Neuronal stem cell (in vitro differentiated cells): ENCODE results near the gene DNAJC27. TPM values are rescaled to one million over a fixed set of nuclear protein-coding genes. Genes with fewer than 3 reads are reported as not detected.
"Not testable (repeated sequence)": the region's sequence is repeated elsewhere in the genome, so short reads cannot be mapped to it uniquely, and the experiment has no call there.

ENCODE experiments used
- DNase-seq: peaks from one replicate; pipeline ENCODE4 v3.0.0-alpha.2; 2013; ENCODE audit warnings: low spot score
- H2AFZ ChIP-seq: one replicate; pipeline ENCODE4 v1.6.1; 2013; ENCODE audit warnings: mild to moderate bottlenecking, low read length, inconsistent platforms
- H2AK5ac ChIP-seq: 2 replicates; pipeline ENCODE4 v1.6.1; 2013; ENCODE audit warnings: low read depth, mild to moderate bottlenecking, inconsistent platforms, low read length, moderate library complexity, mixed read lengths
- H2BK120ac ChIP-seq: 2 replicates; pipeline ENCODE4 v1.6.1; 2013; ENCODE audit warnings: low read depth, mild to moderate bottlenecking, inconsistent platforms, low read length, moderate library complexity, mixed read lengths
- H2BK12ac ChIP-seq: one replicate; pipeline ENCODE4 v1.6.1; 2013; ENCODE audit warnings: low read length, inconsistent platforms
- H2BK15ac ChIP-seq: 2 replicates; pipeline ENCODE4 v1.6.1; 2013; ENCODE audit warnings: mild to moderate bottlenecking, low read length, inconsistent platforms, mixed read lengths
- H2BK5ac ChIP-seq: one replicate; pipeline ENCODE4 v1.6.1; 2013; ENCODE audit warnings: inconsistent platforms, mild to moderate bottlenecking, low read length, moderate library complexity
- H3K14ac ChIP-seq: one replicate; pipeline ENCODE4 v1.6.1; 2013; ENCODE audit warnings: low read length, inconsistent platforms
- H3K18ac ChIP-seq: 2 replicates; pipeline ENCODE4 v1.6.1; 2013; ENCODE audit warnings: low read length, inconsistent platforms
- H3K23ac ChIP-seq: 2 replicates; pipeline ENCODE4 v1.6.1; 2013; ENCODE audit warnings: low read depth, mild to moderate bottlenecking, mixed read lengths, low read length, inconsistent platforms; ENCODE audit not compliant: poor library complexity
- H3K27ac ChIP-seq: replicated peaks from 3 replicates; pipeline ENCODE4 v1.5.1; 2013; ENCODE audit warnings: low read length, inconsistent platforms
- H3K27me3 ChIP-seq, 3 experiments: 2 replicates each; pipeline ENCODE4 v1.6.1; 2013; ENCODE audit warnings: low read length in 3 of 3, mild to moderate bottlenecking in 2 of 3, inconsistent platforms in 1 of 3, low read depth in 1 of 3, mixed read lengths in 1 of 3, moderate library complexity in 1 of 3; ENCODE audit not compliant: control insufficient read depth in 3 of 3, insufficient read depth in 3 of 3
- H3K36me3 ChIP-seq, 2 donors: replicated peaks in 1 of 2; 2 replicates each; pipeline ENCODE4 v1.6.1; 2013; ENCODE audit warnings: low read length in 2 of 2; ENCODE audit not compliant: control insufficient read depth in 2 of 2, insufficient read depth in 2 of 2
- H3K4ac ChIP-seq: 2 replicates; pipeline ENCODE4 v1.6.1; 2013; ENCODE audit warnings: inconsistent platforms, mild to moderate bottlenecking, low read length, moderate library complexity
- H3K4me1 ChIP-seq, 2 donors: 1 replicate in 1 of 2; 2 replicates in 1 of 2; pipeline ENCODE4 v1.6.1; 2013; ENCODE audit warnings: low read length in 2 of 2, low read depth in 1 of 2; ENCODE audit not compliant: control insufficient read depth in 2 of 2, insufficient read depth in 1 of 2
- H3K4me2 ChIP-seq: one replicate; pipeline ENCODE4 v1.6.1; 2013; ENCODE audit warnings: mild to moderate bottlenecking, low read length, inconsistent platforms; ENCODE audit not compliant: insufficient read depth, poor library complexity, severe bottlenecking
- H3K4me3 ChIP-seq, 2 donors: 2 replicates each; pipeline ENCODE4 v1.5.1; 2013; ENCODE audit warnings: low read length in 2 of 2, mild to moderate bottlenecking in 2 of 2, inconsistent platforms in 1 of 2, moderate library complexity in 1 of 2
- H3K79me1 ChIP-seq: one replicate; pipeline ENCODE4 v1.6.1; 2013; ENCODE audit warnings: low read depth, mild to moderate bottlenecking, inconsistent platforms, low read length, moderate library complexity
- H3K9ac ChIP-seq: one replicate; pipeline ENCODE4 v1.6.1; 2013; ENCODE audit warnings: mild to moderate bottlenecking, low read depth, low read length, inconsistent platforms; ENCODE audit not compliant: poor library complexity
- H3K9me3 ChIP-seq, 2 donors: replicated peaks in 1 of 2; 2 replicates each; pipeline versions ENCODE3 to v1.6.1; 2013; ENCODE audit warnings: low read length in 2 of 2, mild to moderate bottlenecking in 2 of 2, inconsistent platforms in 1 of 2, low read depth in 1 of 2, mixed read lengths in 1 of 2, moderate library complexity in 1 of 2; ENCODE audit not compliant: control insufficient read depth in 2 of 2, insufficient read depth in 1 of 2
- H4K8ac ChIP-seq: one replicate; pipeline ENCODE4 v1.6.1; 2013; ENCODE audit warnings: low read depth, mild to moderate bottlenecking, inconsistent platforms, low read length, moderate library complexity
- H4K91ac ChIP-seq: one replicate; pipeline ENCODE4 v1.6.1; 2013; ENCODE audit warnings: low read length, low read depth, mild to moderate bottlenecking, inconsistent platforms; ENCODE audit not compliant: poor library complexity
- WGBS, 2 donors: extraction: QIAGEN DNeasy Blood & Tissue Kit; methylation state at CpG; one replicate each; pipeline ENCODE4 v1.1.7; 2013; ENCODE audit warnings: missing lambda C conversion rate in 2 of 2, mixed read lengths in 1 of 2; ENCODE audit not compliant: insufficient read length in 2 of 2, insufficient replicate concordance in 1 of 2; ENCODE audit errors: extremely low coverage in 2 of 2; 5-methylcytosine and 5-hydroxymethylcytosine counted together
- polyA plus RNA-seq, 2 experiments: library from polyadenylated mRNA; stranded (reverse); fragments of 200-250 nt; gene quantifications; one replicate each; pipeline ENCODE4 v1.2.3, GENCODE V29; 2013

The DNAJC27 gene
- 6.1 TPM for polyA plus RNA-seq (2013, experiment 1 of 2)
- 5.5 TPM for polyA plus RNA-seq (2013, experiment 2 of 2)

GRCh38 chr2:24971536-24972314 lies at the start of gene DNAJC27:
TSS of gene DNAJC27 (minus strand) at chr2:24971955. CDS start at chr2:24971904, 51 bp downstream.
- H3K4me1 ChIP-seq, result no peaks in the 10 kb centered on the region
- H2BK15ac ChIP-seq, result no peak within 1 kb of the TSS
- peak within 1 kb of the TSS; percentile 42 for H3K14ac ChIP-seq
- DNase-seq, result peak; percentile 97
- H2AFZ ChIP-seq, result peak within 1 kb of the TSS; percentile 97
- no peak within 1 kb of the TSS for H4K91ac ChIP-seq
- no peaks in the 10 kb centered on the region for H3K79me1 ChIP-seq
- peak within 1 kb of the TSS; percentile 83 for H3K4me2 ChIP-seq
- no peaks in the 10 kb centered on the region for H3K9me3 ChIP-seq
- H3K9ac ChIP-seq, result peak within 1 kb of the TSS; percentile 90
- no peak within 1 kb of the TSS for H2BK12ac ChIP-seq
- H3K23ac ChIP-seq, result peak within 1 kb of the TSS; percentile 87
- H3K18ac ChIP-seq, result peak within 1 kb of the TSS; percentile 100
- H3K36me3 ChIP-seq, result peaks cover 0 to 6% of the 10 kb centered on the region in 2 donors
- H3K4me3 ChIP-seq, result peak within 1 kb of the TSS; percentile 84 to 98
- H2BK120ac ChIP-seq, result no peak within 1 kb of the TSS
- H2AK5ac ChIP-seq, result no peak within 1 kb of the TSS
- H2BK5ac ChIP-seq, result peak within 1 kb of the TSS; percentile 96
- H4K8ac ChIP-seq, result no peak within 1 kb of the TSS
- no peak within 1 kb of the TSS for H3K4ac ChIP-seq
- H3K27me3 ChIP-seq, result no peaks in the 10 kb centered on the region
- WGBS, 2 donors, result no CpG with 5 or more reads among the region's 72 CpGs
- H3K27ac ChIP-seq, result peak within 1 kb of the TSS; percentile 99

DNA sequence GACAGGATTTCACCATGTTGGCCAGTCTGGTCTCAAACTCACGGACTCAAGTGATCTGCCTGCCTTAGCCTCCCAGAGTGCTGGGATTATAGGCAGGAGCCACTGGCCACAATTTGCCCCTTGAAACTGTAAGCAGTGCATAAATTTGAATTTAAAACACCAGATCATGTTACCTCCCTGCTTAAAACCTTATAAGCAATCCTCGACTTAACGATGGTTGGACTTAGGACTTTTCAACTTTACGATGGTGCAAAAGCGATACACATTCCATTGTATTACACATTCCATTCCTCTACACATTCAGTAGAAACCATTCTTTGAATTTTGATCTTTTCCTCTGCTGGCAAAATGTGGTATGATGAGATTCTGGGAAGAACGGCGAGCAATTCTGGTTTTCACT lies 46.9 kb upstream of the DNAJC27 start:
- H2AK5ac ChIP-seq, result no peak overlapping the region
- H3K4me3 ChIP-seq, result no peak overlapping the region
- H3K27me3 ChIP-seq, result peaks cover 0 to 13% (median 0%) of the 10 kb centered on the region in 3 experiments
- H3K36me3 ChIP-seq, result no peaks in the 10 kb centered on the region
- no peak overlapping the region for H3K14ac ChIP-seq
- no peaks in the 10 kb centered on the region for H3K4me1 ChIP-seq
- H2BK12ac ChIP-seq, result no peak overlapping the region
- no peak overlapping the region for H2BK120ac ChIP-seq
- no peak overlapping the region for H4K91ac ChIP-seq
- H3K79me1 ChIP-seq, result no peaks in the 10 kb centered on the region
- no peaks in the 10 kb centered on the region for H3K9me3 ChIP-seq
- H3K4me2 ChIP-seq, result no peak overlapping the region
- H2BK15ac ChIP-seq, result no peak overlapping the region
- DNase-seq, result no peak
- H4K8ac ChIP-seq, result no peak overlapping the region
- no peak overlapping the region for H3K9ac ChIP-seq
- H3K18ac ChIP-seq, result no peak overlapping the region
- H2BK5ac ChIP-seq, result no peak overlapping the region
- H3K4ac ChIP-seq, result no peak overlapping the region
- H3K23ac ChIP-seq, result no peak overlapping the region
- no CpG with 5 or more reads among the region's 7 CpGs for WGBS, 2 donors
- H3K27ac ChIP-seq, result no peak overlapping the region
- H2AFZ ChIP-seq, result no peak overlapping the region

DNA sequence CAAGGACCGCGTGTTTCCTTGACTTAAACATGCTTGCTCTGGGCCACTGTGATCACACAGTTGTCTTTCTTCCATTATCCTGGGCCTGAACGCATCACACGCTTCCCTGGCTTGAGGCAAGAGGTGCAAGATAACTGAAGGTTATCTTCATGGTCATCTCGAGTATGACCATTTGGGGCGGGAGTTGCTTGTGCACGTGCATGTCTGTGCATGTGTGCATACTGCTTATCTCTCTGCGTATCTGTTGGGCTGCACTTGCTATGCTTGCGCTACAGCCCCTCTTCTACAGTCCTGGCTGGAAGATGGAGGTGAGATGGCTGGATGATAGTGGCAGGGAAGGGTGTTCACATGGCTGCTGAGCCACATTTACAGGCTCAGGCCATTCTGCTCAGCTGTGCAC lies 42.9 kb upstream of the DNAJC27 start:
- Histone ChIP-seq H2BK120ac (no peak overlapping the region), H2BK12ac (no peak overlapping the region), H3K79me1 (no peaks in the 10 kb centered on the region), H3K36me3 (no peaks in the 10 kb centered on the region), H3K18ac (peak overlapping the region; percentile 38), H3K27ac (no peak overlapping the region), H4K91ac (no peak overlapping the region), H3K27me3 (no peaks in the 10 kb centered on the region), H3K9me3 (no peaks in the 10 kb centered on the region), H2AFZ (no peak overlapping the region), H2AK5ac (no peak overlapping the region), H3K4me1 (no peaks in the 10 kb centered on the region), H3K14ac (no peak overlapping the region), H3K23ac (no peak overlapping the region), H4K8ac (no peak overlapping the region), H3K4ac (no peak overlapping the region), H3K4me3 (no peak overlapping the region), H2BK5ac (no peak overlapping the region), H3K9ac (no peak overlapping the region), H3K4me2 (no peak overlapping the region), H2BK15ac (no peak overlapping the region)
- no CpG with 5 or more reads among the region's 9 CpGs for WGBS, 2 donors
- DNase-seq, result no peak

GRCh38 chr2:25011342-25011741 lies 39.6 kb upstream of the DNAJC27 start:
- not testable (repeated sequence) for H2BK5ac ChIP-seq, H4K91ac ChIP-seq, H3K9me3 ChIP-seq, H2AFZ ChIP-seq, H2BK120ac ChIP-seq, H3K4me3 ChIP-seq, H4K8ac ChIP-seq, H3K4me2 ChIP-seq, H3K18ac ChIP-seq, DNase-seq, H3K36me3 ChIP-seq, H2AK5ac ChIP-seq, H3K4me1 ChIP-seq, H2BK12ac ChIP-seq, H3K27ac ChIP-seq, H3K14ac ChIP-seq, H3K23ac ChIP-seq, H3K27me3 ChIP-seq, H2BK15ac ChIP-seq, H3K79me1 ChIP-seq, H3K4ac ChIP-seq, H3K9ac ChIP-seq
- WGBS, 2 donors, result no CpG with 5 or more reads among the region's 2 CpGs
